Measurements from ENCODE around the gene GLYATL2.

DNA sequence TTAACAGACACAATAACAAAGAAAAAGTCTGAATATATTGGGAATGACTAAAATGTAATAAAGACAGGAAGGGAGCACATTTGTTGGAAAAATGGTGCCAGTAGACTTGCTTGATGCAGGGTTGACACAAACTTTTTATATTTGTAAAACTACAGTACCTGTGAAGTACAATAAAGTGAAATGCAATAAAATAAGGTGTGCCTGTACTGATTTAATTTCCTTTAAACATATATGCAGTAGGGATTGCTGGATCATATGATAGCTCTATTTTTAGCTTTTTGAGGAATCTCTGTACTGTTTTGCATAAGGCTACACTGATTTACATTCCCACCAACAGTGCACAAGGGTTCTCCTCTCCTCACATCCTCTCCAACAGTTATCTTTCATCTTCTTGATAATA lies 12.3 kb upstream of the GLYATL2 start:
- TF ChIP-seq, protein P1, sequence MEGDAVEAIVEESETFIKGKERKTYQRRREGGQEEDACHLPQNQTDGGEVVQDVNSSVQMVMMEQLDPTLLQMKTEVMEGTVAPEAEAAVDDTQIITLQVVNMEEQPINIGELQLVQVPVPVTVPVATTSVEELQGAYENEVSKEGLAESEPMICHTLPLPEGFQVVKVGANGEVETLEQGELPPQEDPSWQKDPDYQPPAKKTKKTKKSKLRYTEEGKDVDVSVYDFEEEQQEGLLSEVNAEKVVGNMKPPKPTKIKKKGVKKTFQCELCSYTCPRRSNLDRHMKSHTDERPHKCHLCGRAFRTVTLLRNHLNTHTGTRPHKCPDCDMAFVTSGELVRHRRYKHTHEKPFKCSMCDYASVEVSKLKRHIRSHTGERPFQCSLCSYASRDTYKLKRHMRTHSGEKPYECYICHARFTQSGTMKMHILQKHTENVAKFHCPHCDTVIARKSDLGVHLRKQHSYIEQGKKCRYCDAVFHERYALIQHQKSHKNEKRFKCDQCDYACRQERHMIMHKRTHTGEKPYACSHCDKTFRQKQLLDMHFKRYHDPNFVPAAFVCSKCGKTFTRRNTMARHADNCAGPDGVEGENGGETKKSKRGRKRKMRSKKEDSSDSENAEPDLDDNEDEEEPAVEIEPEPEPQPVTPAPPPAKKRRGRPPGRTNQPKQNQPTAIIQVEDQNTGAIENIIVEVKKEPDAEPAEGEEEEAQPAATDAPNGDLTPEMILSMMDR (conservative IDR thresholded peaks at IDR 0.05) = no peak
- TF ChIP-seq EZH2 (IDR thresholded peaks at IDR 0.05; ENCODE audit: low read depth) = no peak
